ENCODE results near the gene TNFSF13. TPM values are rescaled to one million over a fixed set of nuclear protein-coding genes. Genes with fewer than 3 reads are reported as not detected.
A peak's percentile ranks its signal among the peaks of the same experiment; 100 is the strongest.

The TNFSF13 gene
- total RNA-seq, 1 experiment from 2014 or later: 46.4 TPM

DNA sequence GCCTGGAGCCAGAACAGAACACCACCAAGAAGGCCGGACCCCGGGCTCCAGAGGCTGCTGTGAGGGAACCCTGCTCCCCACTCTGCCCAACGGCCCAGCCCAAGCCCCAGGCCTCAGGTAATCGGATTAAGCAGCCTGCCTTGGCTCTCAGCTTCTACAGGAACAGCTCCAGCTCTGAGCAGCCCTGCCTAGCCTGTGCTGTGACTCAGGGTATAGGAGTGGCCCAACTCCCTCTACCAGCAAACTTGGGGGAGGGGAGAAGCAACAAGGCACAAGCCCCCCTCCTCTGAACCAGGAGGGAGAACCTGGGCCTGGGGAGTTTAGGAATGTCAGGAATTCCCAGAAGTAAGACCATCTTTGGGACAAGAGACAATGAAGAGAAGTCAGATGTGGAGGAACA is 32.2 kb downstream of the TNFSF13 start:
- Histone ChIP-seq H3K27ac (peak overlapping the region; percentile 97), H3K4me2 (peak overlapping the region; percentile 91), H3K9me3 (ENCODE audit: insufficient read depth, low read depth) (no peaks in the 10 kb centered on the region), H3K27me3 (ENCODE audit: insufficient read depth, low read depth) (no peaks in the 10 kb centered on the region), H3F3A (ENCODE audit: insufficient read depth, low read depth) (peaks cover 55% of the 10 kb centered on the region), H3K4me1 (replicated peaks; ENCODE audit: insufficient read depth) (peaks cover 39% of the 10 kb centered on the region), H3K9me2 (ENCODE audit: insufficient read depth) (no peaks in the 10 kb centered on the region), H4K20me1 (ENCODE audit: insufficient read depth) (no peaks in the 10 kb centered on the region; the same call in 1 of the 2 replicates), H3K36me3 (ENCODE audit: low read depth) (0 out of 2 replicates have a peak, but pooled peaks cover 6% of the 10 kb centered on the region), H3K79me2 (ENCODE audit: low read depth) (peaks cover 34% of the 10 kb centered on the region), H2AFZ (no peak overlapping the region), H3K4me3 (peak overlapping the region; percentile 21; the same call in 1 of the 2 replicates)
- peak; percentile 64 to 68 for DNase-seq
- TSS peak; percentile 16 for BruUV-seq (replicated peaks)
- ChIA-PET POLR2A (ENCODE audit: unreplicated experiment) (interaction anchor here (0.6 to 1.4 kb wide), 4 partner anchors 24 to 567 kb away, joined by 3 to 18 read pairs (median 5); partner anchors contain the start of genes FXR2, SAT2 and TP53), CTCF (interaction anchor here (0.6 to 0.9 kb wide), 2 partner anchors 16 to 97 kb away, joined by 3 to 13 read pairs; no protein-coding TSS in a partner anchor)
- intact Hi-C loops (cut with micrococcal nuclease; ENCODE audit: unreplicated experiment): loop anchor here (1.0 to 2.0 kb wide), 2 partner anchors 25 to 310 kb away; partner anchors contain the start of gene SLC2A4
- TF ChIP-seq, protein P1, sequence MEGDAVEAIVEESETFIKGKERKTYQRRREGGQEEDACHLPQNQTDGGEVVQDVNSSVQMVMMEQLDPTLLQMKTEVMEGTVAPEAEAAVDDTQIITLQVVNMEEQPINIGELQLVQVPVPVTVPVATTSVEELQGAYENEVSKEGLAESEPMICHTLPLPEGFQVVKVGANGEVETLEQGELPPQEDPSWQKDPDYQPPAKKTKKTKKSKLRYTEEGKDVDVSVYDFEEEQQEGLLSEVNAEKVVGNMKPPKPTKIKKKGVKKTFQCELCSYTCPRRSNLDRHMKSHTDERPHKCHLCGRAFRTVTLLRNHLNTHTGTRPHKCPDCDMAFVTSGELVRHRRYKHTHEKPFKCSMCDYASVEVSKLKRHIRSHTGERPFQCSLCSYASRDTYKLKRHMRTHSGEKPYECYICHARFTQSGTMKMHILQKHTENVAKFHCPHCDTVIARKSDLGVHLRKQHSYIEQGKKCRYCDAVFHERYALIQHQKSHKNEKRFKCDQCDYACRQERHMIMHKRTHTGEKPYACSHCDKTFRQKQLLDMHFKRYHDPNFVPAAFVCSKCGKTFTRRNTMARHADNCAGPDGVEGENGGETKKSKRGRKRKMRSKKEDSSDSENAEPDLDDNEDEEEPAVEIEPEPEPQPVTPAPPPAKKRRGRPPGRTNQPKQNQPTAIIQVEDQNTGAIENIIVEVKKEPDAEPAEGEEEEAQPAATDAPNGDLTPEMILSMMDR (conservative IDR thresholded peaks at IDR 0.05): no peak
- TF ChIP-seq EZH2 (IDR thresholded peaks at IDR 0.05; ENCODE audit: low read depth): no peak

DNA sequence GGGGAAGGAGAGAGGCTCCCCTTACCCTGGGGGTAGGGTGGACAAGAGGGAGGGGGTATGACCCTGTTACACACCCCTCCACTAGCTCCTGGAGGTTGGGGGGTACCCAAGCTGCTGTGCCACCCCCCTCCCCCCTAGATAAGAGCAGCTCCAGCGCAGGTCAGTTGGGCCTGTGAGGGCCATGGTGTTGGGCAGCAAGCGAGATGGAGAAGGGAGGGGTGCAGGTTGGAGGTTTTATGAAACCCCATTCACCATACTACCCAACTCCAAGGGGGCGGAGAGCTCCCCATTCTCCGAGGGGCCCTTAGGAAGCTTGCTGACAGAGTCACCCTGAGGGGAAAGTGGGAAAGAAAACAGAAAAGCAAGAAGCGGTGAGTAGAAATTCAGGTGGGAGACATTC is 33.0 kb downstream of the TNFSF13 start:
- Histone ChIP-seq H3K4me1 (replicated peaks; ENCODE audit: insufficient read depth) (peaks cover 36% of the 10 kb centered on the region), H3K4me3 (no peak overlapping the region), H2AFZ (no peak overlapping the region), H3K9me3 (ENCODE audit: insufficient read depth, low read depth) (no peaks in the 10 kb centered on the region), H3K79me2 (ENCODE audit: low read depth) (peaks cover 27% of the 10 kb centered on the region), H3F3A (ENCODE audit: insufficient read depth, low read depth) (peaks cover 55% of the 10 kb centered on the region), H3K27me3 (ENCODE audit: insufficient read depth, low read depth) (no peaks in the 10 kb centered on the region), H3K36me3 (ENCODE audit: low read depth) (0 out of 2 replicates have a peak, but pooled peaks cover 8% of the 10 kb centered on the region), H3K9me2 (ENCODE audit: insufficient read depth) (no peaks in the 10 kb centered on the region), H3K27ac (peak overlapping the region; percentile 97), H4K20me1 (ENCODE audit: insufficient read depth) (no peaks in the 10 kb centered on the region; the same call in 1 of the 2 replicates), H3K4me2 (peak overlapping the region; percentile 91)
- TF ChIP-seq, protein P1 (conservative IDR thresholded peaks at IDR 0.05): no peak
- no peak for TF ChIP-seq EZH2 (IDR thresholded peaks at IDR 0.05; ENCODE audit: low read depth)
- intact Hi-C loops (cut with micrococcal nuclease; ENCODE audit: unreplicated experiment): loop anchor here (2.0 kb wide), 1 partner anchor 311 kb away; the partner anchor contains the start of gene SLC2A4
- POLR2A ChIA-PET (ENCODE audit: unreplicated experiment): no interaction called here
- no TSS peak for BruUV-seq (replicated peaks)
- CTCF ChIA-PET: no interaction called here
- DNase-seq: no peak

DNA sequence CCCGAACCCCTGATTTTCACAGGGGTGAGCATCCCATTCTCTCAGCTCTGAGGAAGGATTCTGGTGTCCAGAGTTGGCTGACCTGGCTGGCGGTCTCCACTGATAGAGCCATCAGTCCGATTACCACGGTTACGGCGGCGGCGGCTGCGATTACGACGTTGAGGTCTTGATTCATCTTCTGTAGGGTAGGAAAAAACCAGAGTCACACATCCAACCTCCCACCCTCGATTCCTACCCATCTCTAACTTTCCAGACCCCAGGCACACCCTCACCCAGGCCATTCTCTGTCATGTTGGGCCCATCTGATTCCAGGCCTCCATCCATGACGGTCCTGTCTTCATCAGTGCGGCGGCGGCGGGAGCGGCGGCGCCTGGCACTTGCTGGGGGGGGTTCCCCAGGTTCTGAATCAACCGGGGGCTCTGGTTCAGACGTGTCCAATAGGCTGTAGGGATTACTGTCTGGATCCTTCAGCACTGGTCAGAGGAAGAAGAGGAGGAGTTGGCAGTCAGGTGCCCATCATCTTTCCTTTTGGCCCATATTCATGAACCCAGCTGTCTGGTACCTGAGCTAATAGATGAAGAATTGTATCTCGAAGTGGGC is 34.0 kb downstream of the TNFSF13 start:
- H3K79me2 ChIP-seq (ENCODE audit: low read depth): peaks cover 20% of the 10 kb centered on the region
- peaks cover 27% of the 10 kb centered on the region for H3K4me1 ChIP-seq (replicated peaks; ENCODE audit: insufficient read depth)
- H3K9me2 ChIP-seq (ENCODE audit: insufficient read depth): no peaks in the 10 kb centered on the region
- DNase-seq: no peak
- CTCF ChIA-PET: no interaction called here
- H3K9me3 ChIP-seq (ENCODE audit: insufficient read depth, low read depth): no peaks in the 10 kb centered on the region
- H4K20me1 ChIP-seq (ENCODE audit: insufficient read depth): no peaks in the 10 kb centered on the region; the same call in 1 of the 2 replicates
- intact Hi-C loops (cut with micrococcal nuclease; ENCODE audit: unreplicated experiment): no loop called here
- POLR2A ChIA-PET (ENCODE audit: unreplicated experiment): no interaction called here
- TF ChIP-seq, protein P1 (conservative IDR thresholded peaks at IDR 0.05): no peak
- no peak for TF ChIP-seq EZH2 (IDR thresholded peaks at IDR 0.05; ENCODE audit: low read depth)
- H2AFZ ChIP-seq: no peak overlapping the region
- no peak overlapping the region for H3K4me2 ChIP-seq
- no peaks in the 10 kb centered on the region for H3K27me3 ChIP-seq (ENCODE audit: insufficient read depth, low read depth)
- BruUV-seq (replicated peaks): no TSS peak
- H3K27ac ChIP-seq: 0 out of 2 replicates have a peak overlapping the region, but pooled peaks have one; percentile 97
- 0 out of 2 replicates have a peak, but pooled peaks cover 8% of the 10 kb centered on the region for H3K36me3 ChIP-seq (ENCODE audit: low read depth)
- H3K4me3 ChIP-seq: no peak overlapping the region
- H3F3A ChIP-seq (ENCODE audit: insufficient read depth, low read depth): peaks cover 47% of the 10 kb centered on the region

Measured in PC-9 (cell line).